HG02763 (cell line): ENCODE results near the gene FAM193B.
A peak's percentile ranks its signal among the peaks of the same experiment; 100 is the strongest.

Experiments used
- ATAC-seq: cut with Tn5 transposase; IDR thresholded peaks from one replicate; pipeline ENCODE4 v1.9.1; 2021; ENCODE audit warnings: mild to moderate bottlenecking, moderate library complexity; ENCODE audit not compliant: unreplicated experiment

The FAM193B gene

DNA sequence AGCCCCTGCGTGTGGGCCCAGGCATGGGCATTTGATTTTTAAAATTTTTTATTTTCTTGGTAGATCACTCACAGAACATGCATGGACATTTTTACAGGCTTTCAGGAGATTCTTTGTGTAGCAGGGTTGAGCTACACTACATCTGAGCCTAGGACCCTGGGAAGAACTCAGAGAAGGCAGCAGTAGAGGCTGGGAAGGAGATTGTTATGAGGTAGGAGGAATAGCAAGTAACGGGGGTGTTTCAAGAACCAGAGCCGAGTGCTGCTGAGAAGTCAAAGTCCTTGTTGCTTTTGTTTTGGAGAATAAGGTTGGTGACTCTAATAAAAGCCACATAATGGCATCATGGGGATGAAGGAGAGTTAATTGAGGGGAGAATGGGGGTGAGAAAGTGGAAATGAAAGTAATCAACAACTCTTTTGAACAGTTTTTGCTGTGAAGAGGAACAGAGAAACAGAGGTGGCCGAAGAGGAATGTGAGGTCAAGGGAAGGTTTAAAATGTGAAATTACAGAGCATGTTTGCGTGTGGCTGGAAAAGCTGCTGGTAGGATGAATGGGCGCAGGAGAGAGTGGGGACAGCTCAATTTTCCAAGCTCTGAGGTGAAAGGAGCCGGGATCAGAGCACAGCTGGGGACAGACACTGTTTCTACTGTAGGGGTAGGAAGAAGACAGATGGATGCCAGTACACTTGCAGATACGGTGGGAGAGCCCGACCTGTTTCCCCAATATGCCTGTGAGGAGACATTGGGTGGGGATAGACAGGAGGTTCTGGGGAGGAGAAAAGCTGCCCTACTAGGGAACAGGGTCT is 52.3 kb downstream of the FAM193B start:
- no peak for ATAC-seq

- no peak for ATAC-seq
Observed at GRCh38 chr5:177500685-177501522, 53.5 kb downstream of the FAM193B start.

- ATAC-seq = no peak
Observed at GRCh38 chr5:177499842-177500241, 54.5 kb downstream of the FAM193B start.

GRCh38 chr5:177498013-177498787 is 56.2 kb downstream of the FAM193B start:
- ATAC-seq = no peak

- peak; percentile 71 for ATAC-seq
Observed at GRCh38 chr5:177497292-177498012, 56.9 kb downstream of the FAM193B start, which contains the start of gene PDLIM7. PDLIM7 (minus strand) TSS chr5:177497604; CDS start chr5:177496512, 1,092 bp downstream.

- ATAC-seq = no peak
Observed at GRCh38 chr5:177496727-177497291, 57.6 kb downstream of the FAM193B start.

GRCh38 chr5:177496070-177496726 is 58.2 kb downstream of the FAM193B start:
- no peak for ATAC-seq

DNA sequence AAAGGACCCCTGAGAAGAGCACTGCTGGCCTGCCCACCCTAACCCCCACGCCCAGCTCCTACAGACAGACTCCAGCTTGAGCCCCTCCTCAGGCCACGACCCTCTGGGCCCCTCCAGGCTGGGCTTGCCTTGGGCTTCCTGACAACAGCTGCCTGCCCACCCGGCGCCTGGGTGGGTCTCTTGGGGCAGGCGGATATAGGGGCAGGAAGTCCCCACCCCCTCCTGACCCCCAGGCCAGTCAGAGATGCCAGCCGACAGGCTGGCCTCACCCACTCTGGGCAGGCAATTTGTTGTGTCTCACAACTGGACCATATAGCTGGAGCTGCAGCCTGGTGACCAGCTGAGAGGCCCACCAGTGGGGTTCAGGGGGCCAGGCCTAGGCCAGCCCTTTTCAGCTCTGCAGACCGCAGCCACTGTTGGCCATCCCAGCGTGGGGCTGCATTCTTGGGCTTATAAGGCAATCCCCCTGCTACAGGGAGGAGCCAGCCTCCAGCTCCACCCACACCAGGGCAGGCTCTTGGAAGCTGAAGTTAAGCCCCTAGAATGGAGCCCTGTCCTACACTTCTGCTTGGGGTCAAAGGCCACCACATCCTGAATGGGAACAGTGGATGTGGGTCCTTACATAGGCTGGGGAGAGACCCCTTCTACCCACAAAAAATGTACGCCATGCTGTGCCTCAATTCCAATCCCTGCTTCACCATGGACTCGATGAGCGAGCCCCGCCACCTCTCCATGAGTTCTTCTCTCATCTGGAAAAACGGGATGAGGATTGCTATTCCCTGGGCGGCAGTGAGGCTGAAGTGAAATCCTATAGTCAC is 58.9 kb downstream of the FAM193B start:
- ATAC-seq = no peak

- ATAC-seq = no peak
Observed at GRCh38 chr5:177494346-177495195, 59.8 kb downstream of the FAM193B start.

GRCh38 chr5:177493795-177494345 is 60.5 kb downstream of the FAM193B start:
- ATAC-seq = no peak

GRCh38 chr5:177492841-177493240 is 61.5 kb downstream of the FAM193B start:
- no peak for ATAC-seq

GRCh38 chr5:177491983-177492746 is 62.2 kb downstream of the FAM193B start:
- ATAC-seq = no peak

DNA sequence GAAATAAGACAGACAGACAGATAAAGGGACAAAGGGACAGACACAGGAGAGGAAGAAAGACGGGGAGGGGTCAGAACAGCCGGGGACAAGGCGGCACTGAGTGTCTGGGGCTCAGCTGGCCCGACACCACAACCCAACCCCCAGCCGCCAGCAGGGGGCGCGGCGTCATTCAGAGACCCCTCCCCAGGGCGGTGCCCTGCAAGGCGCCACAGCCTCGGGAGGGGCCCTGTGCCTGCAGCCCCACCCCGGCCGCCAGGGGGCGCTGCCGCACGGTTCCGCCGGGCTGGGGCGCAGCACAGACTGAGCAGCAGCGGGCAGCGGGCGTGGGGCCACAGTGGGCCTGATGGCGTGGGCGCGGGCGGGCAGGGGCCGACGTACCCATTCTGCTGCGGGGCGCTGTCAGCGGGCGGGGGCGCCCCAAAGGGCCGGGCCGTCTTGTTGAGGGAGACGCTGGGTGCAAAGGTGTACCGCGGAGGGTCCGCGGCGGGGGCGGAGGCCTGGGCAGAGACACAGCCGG is 62.9 kb downstream of the FAM193B start:
- ATAC-seq = no peak

DNA sequence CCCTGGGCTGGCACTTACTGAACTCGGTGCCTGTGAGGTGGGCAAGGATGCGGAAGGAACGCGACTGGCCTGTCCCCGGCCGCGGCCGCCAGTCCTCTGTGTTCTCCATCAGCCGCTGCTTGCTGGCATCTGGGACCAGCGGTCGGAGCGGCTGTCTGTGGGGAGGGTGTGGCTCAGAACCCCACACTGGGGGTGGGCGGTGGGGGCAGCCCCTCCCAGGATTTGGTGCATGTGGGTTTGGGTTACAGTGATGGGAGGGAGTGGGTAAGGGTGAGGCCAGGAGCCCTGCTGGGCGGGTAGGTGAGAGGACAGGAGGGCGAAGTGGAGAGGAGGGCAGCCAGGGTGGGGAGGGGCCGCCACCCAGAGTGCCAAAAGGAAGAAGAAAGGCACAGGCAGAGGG is 63.4 kb downstream of the FAM193B start:
- no peak for ATAC-seq

DNA sequence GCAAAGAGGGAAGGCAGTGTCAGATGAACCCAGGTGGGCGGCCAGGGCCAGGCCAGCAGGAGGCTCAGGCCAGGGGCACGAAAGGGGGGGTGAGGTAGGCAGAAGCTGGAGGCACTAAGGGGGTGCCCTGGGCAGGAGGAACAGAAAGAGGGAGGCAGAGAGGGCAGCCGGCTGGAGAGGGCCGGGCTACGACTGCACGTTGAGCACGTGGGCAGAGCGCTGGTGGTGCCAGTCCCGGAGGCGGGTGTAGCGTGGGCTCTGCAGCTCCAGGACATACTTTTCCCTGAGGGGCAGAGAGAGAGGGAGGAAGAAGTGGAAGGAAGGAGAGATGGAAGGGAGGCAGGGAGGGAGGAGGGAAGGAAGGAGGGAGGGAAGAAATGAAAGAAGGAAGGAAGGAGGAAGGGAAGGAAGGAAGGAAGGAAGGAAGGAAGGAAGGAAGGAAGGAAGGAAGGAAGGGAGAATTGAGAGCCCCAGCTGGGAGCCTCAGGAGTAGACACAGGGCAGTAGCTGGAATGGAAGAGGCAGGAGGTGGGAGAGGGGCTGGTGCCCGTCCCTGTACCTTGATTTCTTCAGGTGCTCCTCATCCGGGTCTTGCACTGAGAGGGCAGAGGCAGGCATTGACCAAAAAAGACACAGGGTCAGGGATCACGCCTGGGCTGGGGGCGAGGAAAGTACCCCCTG is 63.9 kb downstream of the FAM193B start:
- ATAC-seq = no peak

- no peak for ATAC-seq
Observed at GRCh38 chr5:177489119-177489716, 65.1 kb downstream of the FAM193B start.
